GM19240 (cell line): ENCODE results near the gene RAD9A.

Experiments
- DNase-seq: peaks from one replicate; pipeline ENCODE4 v3.0.0; 2011; ENCODE audit warnings: low spot score; ENCODE audit not compliant: insufficient read length

Gene RAD9A

DNA sequence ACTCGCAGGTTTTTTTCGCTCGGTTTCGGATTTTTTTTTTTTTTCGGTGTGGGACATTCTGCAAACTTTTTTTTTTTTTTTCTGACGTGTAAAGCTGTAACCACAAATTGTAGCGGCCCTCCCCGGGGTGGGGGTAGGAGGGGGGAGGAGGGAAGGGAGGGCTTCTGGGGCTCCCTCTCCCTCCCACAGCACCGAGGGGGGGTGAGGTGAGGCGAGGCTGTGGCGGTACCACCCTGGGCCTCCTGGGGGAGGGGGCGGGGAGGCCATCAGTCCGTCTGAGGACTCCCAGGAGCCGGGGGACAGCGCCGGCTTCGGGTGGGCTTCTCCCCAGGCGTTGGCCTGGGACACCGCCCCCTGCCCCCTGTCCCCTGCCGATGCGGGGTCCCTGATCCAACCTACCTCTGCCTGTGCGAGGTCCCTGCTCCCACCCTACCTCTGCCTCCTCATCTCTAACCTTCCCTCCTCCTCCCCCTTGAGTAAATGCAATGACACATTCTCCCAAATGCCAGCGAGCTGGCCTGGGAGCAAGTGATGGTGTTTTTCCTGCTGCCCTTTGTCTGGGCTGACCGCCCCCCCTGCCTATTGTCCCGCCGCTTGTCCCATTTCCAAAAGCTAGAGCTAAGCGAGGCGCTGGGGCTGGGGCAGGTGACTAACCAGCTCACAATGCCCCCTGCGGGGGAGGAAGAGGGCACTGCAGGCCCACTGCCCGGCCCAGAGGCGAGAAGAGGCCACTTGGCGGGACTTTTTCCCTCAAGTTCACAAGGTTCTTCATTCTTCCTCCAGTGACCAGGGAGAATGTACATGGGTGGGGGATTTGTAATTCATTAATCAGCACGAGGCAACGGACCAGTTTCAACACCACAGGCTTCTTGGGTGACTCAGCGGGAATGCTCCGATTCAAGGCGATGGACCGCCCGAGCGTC lies 17.9 kb upstream of the RAD9A start:
- no peak for DNase-seq

DNA sequence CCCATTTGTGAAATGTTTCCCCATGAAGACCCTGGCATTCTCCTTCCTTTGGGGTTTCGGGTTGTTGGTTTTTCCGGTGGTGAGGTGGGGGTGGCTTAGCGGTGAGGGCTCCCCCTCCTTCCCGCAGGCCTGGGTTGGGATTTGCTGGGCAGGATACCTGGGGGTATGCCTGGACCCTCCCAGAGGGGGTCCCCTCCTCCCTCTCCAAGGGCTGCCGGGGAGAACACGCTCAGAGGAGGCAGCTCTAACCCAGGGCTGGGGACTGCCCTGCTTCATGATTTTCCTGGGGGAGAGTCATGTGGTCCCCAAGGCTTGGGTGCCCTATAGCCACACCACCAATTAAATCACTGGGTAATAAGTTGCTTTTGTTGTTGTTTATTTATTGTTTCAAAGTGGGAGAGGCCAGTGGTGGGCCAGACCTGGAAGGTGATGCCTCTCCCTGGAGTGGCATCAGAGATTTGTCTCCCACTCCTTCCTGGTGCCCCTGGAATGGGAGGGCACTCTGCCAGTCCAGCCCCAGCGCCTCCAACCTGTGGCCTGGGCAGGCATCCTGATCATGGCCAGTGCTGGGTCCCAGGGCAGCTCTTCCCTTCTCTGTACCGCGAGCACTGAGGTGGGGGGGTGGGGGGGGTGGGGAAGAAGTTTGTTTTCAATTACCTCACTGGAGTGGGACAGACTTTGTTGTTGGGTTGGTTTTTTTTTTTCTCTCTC lies 17.1 kb upstream of the RAD9A start:
- no peak for DNase-seq

DNA sequence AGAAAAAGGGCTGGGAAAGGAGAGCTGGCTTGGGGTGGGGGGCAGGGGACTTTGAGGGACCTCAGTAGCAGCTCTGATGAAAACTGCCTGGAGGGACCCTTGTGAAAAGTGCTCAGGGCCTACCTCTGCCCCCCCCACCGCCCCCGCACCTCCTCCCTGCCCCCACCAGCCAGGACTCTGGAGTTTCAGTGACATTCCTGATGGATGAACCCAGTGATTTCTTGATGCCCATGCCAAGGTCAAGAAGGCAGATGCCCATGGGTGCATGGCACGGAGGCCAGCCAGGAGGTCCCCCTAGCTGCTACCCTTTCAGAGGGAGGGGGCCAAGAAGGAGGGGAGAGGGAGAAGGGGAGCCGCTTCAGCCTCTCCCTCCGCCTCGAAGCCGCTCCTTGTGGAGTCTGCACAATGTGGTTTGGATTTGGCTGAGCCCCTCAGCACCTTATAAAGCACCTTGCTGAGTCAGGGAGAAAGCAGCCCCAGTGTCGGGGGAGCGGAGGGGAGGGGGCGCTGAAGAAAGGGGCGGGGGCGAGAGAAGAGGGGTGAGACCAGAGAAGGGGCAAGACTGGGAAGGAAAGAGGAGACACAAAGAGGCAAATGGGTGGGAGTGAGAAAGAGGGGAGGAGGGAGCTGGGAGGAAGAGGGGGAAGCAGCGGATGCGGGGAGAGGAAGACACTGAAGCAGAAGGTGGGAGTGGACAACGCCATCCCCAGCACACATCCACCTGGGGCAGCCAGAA lies 16.3 kb upstream of the RAD9A start:
- DNase-seq, result no peak

DNA sequence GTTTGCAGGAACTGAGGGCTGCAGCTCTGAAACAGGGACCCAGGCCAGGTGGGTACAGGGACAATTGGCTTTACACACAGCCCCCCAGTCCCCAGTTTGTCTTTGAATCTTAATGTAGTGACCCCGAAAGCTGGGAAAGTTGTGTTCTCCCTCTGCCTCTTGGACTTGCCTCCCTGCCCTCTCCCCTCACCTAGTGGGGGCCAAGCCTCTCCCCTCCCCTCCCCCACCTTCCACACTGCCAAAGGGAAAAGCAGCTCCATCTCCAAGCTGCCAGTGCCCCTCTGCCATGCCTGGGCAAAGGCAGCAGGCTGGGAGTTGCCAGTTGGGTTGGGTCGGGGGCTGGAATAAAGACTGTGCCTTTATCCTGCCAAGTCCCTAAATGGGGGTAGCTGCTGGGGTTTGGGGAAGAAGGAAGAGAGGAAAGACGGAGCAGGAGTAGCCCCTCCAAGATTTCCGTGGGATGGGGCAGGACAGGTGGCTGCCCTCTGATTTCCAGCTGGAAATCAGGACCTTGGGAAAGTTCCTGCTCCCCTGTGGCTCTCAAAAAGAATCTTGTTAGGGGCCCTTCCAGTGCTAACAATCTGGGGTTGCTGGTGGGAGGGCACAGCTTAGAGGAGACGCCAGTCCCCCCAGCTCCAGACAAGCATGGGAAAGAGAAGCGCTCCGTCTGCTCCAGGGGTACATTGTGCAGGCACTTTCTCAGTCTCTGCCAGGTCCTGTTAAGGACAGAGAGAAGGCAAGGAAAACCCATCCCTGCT lies 15.5 kb upstream of the RAD9A start:
- no peak for DNase-seq

DNA sequence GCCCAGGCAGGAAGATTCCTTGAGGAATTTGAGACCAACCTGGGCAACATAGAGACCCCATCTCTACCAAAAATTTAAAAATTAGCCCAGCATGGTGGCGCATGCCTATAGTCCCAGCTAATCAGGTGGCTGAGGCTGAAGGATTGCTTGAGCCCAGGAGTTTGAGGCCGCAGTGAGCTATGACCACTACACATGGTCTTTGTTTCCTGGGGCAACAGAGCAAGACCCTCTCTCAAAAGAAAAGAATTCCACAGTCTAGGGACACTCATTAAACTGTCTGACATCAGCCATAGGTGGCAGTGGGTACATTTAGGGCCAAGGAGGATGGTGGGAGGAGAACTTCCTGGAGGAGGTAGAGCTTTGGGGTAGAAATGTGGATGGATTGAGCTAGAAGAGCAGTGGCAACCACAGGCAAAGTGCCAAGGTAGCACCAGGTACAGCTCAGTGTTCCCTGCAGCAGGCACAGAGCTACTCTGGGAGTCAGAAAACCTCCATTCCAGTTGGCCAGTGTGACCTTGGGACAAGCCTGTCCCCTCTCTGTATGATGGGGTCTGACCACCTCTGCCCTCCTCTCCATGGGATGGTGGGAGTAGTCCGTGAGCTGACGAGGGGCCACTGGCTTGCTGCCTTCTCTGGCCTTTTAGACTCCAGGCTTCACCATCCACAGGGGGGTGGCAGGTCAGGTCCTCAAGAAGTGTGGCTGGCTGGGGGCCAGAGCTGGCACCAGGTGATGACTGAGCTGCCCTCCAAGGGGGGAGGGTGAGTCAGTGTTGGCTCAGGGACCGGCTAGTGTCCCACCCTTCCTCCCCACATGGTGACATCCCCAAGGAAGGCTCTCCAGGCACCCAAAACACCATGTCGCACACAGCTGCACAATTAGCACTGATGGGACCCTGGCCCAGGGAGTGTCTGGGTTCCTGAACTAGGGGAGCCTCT lies 14.6 kb upstream of the RAD9A start:
- DNase-seq, result no peak

DNA sequence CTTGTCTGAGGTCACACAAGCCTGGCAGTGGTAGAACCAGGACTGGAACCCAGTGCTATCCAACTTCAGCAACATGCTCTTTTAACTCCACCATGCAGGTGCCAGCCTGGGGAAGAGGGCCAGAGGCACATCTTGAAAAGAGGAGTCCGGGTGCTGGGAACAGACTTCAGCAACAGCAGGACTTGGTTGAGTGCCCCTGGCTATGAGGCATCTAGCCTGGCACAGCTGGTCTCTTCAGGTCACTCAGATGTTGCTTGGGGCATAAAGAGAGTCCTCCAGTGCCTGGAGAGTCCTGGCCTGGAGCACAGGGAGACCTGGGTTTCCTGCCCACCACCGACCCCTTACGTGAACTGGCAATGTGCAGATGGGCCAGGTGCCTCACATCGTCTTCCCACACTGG lies 13.2 kb upstream of the RAD9A start:
- no peak for DNase-seq

DNA sequence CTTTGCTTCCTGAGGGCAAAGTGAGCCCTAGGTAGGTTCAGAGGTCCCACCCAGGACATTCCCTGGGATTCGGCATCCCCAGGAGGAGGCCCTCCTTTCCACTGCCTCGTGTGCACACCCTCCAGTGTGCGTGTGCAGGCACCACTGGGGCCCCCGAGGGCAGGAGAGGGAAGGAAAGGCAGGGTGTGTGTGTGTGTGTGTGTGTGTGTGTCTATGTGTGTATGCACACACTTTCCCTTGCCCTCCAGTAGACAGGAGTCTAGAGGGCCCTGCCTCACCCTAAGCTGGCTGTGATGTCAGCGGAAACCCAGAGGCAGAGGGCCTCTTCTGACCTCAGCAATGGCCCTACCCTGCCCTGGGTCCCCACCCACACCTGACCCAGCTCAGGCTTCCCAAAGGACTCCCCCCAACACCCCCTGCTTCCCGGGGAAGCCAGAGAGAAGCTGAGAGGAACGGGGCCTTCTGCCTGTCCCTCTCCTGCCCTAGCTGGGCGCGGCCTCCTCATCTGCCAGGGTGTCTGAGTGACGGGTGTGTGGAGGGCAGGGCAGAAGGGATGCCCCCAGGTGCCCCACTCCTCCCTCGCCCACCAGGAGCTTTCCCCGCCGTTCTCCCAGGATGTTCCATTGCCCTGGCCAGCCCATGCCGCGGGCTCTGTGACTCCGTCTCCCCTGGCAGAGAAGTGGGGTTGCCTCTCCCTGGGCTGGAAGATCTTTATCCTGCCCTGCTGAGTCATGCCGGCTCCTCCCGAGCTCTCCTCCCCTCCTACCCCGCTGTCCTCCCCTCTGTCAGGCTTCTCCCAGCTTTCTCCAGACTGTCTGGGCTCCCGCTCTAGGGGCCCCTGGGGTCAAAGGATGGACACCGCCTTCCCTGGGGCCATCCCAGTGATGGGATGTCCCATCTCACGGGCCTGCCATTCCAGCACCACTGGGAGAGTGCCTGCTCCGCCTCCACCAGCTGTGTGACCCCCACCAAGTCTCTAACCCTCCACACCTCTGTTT lies 12.4 kb upstream of the RAD9A start:
- no peak for DNase-seq

DNA sequence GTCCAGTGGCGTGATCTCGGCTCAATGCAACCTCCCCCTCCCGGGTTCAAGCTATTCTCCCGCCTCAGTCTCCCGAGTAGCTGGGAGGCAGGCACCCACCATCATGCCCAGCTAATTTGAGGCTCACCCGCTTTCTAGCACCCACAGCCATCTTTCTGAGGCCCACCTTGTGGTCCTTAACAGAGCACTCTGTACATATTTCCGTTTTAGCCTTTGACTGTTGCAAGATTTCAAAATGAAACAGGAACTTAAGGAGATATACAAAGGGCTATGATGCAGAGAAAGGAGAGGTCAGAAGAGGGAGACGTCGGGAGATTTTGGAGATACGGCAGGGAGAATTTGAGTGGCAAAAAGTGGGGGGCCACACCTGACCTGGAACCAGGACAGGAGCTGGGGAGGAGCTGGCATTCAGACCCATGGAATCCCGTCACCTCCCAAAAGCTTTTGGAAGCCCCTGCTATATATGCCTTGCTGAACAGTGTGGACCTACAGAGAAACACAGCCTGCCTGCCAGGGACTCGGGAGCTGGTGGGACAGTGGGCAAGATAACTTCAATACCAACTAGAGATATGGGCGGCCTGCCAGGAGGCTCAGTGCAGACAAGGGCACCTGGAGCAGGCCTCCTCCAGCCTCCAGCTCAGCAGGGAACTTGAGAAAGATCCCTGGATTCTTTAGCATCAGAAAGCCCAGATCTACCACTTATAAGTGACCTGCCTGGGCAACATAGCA lies 10.4 kb upstream of the RAD9A start:
- DNase-seq, result no peak

DNA sequence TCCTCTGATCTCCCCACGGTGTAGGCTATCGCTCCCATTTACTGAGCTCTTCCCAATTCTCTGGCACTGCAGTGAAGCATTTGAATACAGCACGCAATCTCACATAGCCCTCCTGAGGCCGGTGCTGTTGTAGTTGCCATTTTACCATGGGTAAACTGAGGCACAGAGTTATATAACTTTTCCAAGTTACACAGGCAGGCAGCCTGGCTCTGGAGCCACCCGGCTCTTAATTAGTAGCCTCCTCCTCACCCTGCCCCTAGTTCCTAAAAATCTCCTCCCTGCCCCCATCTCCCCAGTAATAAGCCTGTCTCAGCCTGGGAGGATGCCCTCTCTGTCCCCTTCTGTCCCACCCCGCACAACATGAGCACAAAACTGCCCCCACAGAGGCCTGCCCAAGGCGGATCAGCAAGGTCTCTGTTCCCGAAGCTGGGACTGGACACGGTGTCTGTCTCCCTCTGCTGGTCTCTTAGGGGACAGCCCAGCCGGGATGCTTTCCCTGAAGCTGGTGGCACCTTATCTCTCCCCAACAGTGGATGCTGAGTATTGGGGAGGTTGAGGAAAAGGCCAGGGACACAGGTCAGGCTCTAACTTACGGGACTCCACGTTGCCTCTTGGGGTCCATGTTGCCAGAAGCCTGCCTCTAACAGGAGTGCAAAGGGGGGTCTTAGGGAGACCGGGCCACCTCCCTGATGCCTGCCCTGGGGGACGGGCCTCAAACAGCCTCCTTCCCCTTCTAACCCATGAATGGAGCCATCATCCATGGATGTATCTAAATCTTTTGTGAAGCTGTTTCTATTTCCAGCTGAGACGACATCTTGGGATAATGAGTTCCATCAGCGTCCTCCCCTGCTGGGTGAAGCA lies 9.3 kb upstream of the RAD9A start:
- no peak for DNase-seq

DNA sequence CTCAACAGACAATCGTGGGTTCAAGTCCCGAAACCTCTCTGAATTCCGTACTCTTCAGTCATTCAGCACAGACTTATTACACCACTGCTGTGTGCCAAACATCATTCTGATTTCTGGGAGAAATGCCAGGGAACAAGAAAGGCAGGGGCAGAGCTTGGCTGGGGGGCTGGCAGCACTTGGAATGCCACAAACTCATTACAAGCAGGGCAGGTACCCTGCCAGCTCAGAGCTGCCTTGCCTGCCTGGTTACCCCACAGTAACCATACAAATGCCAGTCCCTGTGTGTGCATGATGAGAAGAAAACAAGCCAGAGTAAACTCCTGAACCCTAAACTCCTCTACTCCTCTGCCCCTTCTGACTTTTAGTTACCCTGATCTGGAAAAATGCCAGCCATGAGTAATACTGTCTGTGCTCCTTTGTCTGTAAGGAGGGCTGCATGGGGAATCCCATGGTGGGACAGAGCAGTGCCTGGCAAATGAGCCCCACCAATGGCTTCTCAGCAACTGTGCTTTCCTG lies 6.9 kb upstream of the RAD9A start:
- no peak for DNase-seq

DNA sequence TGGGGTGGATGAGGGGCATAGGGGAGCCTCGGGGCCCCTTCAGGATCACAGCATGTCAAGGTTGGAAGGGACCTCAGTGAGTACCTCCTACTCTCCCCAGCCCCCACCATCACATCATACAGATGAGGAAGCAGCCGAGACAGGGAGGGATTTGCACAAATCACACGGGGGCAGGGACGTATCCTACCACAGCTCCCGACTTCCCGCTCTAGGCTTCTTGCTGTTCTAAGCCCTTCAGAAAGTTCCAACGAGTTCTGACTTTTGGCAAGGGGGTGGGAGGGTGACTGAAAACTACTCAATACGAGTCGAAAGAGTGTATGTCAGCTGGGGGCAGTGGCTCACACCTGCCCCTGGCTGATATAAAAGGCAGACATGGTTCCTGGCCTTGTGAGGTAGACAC lies 4.7 kb upstream of the RAD9A start:
- no peak for DNase-seq

DNA sequence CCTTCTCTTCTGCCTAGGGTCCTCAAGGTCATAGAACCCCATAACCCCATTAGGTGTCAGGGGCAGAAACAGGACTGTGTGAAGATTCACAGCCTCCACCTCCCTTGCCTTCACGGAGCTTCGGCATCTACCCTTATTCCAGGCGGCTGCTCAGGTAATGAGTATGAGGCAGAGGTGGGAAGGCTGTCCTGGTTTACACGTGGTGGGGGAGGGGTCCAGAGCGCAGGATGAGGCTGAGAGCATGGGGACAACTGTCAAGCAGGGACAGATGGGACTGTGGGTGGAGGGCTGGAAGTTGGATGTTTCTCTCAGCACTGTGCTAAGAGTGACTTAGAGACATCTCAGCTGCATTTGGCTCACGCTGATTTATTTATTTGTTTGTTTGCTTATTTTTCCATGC lies 4.3 kb upstream of the RAD9A start:
- DNase-seq, result no peak

DNA sequence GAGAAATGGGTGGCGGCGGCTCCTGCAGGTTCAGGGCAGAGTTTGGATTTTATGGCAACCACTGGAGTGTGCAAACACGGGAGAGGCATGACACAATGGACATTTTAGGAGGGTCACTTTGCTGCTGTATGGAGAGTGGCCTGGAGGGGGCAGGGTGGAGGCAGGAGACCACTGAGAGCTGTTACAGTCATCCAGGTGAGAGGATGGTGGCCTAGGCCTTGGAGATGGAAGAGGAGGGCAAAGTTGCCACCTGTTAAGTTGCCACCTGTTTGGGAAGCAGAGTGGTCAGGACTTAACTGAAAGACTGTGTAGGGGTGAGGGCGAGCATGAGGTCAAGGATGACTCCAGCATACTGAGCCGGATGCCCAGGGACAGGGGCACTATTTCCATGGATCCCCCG lies 2.3 kb upstream of the RAD9A start:
- DNase-seq, result no peak

DNA sequence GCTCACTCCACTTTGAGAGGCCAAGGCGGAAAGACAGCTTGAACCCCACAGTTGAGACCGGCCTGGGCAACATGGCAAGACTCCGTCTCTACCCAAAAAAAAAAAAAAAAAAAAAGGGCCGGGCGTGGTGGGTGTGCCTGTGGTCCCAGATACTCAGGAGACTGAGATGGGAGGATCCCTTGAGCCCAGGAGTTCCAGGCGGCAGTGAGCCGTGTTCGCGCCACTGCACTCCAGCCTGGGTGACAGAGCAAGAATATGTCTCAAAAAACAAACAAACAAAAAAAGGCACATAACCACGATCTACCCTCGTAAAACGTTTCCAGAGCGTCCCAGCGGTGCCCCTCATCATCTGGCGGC lies 861 bp upstream of the RAD9A start:
- DNase-seq, result no peak

DNA sequence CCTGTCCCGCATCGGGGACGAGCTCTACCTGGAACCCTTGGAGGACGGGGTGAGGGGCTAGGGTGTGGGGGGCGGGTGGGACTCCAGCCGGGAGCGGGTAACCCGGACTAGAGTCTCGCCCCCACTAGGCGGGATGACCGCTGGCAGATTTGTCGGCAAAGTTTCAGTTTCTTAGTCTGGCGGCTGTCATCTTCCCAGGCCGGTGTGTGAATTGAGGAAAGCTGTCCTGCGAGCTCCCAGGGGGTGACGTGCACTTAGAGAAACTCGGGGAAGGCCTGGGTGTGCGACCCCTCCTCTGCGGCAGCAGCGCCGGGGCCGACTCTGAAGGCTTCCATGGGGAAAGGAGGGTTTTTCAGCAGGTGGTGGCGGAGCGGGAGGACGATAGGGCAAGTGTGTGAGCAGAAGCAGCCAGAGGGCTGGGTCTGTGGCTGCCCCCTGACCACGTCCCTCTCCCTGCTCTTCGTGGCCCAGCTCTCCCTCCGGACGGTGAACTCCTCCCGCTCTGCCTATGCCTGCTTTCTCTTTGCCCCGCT lies 463 bp downstream of the RAD9A start:
- DNase-seq, result no peak

DNA sequence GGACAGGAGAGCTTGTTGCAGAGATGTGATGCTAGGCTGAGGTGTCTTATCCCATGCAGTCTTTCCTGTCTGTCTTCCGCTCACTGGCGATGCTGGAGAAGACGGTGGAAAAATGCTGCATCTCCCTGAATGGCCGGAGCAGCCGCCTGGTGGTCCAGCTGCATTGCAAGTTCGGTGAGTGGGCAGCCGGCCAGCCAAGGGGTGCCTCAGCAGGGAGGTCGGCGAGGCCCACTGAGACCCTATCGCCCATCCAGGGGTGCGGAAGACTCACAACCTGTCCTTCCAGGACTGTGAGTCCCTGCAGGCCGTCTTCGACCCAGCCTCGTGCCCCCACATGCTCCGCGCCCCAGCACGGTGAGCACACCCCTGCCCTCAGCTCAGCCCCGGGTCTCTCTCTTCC lies 1.7 kb downstream of the RAD9A start:
- no peak for DNase-seq

DNA sequence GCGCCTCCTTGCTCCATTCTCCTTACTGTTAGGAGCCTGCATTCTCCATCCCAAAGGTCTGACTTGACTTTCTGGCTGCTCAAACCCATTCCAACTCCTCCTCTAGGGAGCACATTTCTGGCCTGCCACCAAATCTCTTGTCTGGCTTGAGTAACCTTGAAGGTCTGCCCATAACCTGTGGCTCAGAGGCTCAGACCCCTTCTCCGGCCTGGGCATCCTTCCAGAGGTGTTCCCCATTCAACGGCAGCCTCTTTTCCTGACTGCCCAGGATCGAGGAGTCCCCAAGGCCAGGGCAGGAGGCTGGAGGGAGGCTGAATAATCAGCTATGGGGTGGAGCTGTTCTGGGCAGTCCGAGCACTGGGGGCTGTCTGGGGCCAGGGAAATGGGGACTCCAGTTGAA lies 2.2 kb downstream of the RAD9A start:
- no peak for DNase-seq
